ENCODE measurements around the gene ZNF746.
A peak's percentile ranks its signal among the peaks of the same experiment; 100 is the strongest.
"Not testable (repeated sequence)": the region's sequence is repeated elsewhere in the genome, so short reads cannot be mapped to it uniquely, and the experiment has no call there.

The ZNF746 gene

DNA sequence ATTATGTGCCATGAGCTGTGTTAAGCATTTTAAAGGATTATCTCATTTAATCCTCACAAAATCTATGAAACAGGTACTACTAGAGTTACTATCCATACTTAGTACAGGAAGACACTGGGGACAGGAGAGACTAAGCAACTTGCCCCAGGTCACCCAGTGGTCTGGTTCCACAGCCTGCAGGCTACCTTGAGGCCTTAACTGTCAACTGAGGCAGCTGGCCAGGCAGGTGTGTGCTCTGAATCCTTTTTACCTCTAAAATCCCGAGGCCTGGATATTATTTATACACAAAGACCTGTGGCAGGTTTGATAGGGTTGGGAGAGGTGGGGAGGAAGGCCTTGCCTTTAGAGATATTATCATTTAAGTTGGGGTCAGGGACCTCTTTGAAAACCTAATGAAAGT, 39.8 kb downstream of the ZNF746 start:
- no peak for DNase-seq

DNA sequence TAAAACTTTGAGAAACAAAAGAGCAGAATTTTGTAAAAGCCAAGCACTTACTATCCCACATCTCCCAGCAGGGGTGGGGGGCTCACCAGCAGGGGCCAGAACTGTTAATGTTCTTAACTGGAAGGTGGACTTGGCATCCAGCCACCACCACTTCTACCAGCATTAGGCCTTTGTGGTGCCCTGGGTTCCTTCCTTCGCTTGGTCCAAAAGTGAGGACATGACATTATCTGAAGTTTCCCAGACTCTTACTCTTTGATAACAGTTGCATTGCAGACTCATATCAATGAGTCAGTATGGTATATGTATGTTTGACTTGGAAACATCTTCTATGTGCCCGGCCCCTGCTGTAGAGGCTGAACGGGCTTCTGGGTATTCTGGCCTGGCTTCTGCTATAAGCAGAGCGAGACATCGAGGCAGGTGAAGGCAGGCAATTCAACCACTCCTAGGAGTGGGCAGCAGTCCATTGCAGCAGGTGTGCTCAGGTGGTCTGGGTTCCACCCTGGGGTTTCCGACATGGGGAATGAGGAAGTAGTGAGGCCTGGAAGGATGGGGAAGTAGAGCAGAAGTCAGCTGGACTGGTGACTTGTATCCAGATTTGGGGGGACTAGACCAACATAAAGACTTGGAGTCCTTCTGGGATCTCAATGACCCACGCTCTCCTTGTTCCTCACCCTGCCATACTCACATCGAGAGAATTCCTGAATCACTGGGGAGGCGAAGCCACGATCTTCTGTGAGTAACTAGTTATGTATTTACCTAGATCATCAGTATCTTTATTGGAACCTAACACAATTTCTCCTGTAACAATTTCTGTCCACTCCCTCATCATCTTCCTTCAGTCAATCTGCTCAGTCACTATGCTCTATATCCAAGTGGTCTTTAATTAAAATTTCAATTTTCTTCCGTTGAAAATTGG, 40.8 kb downstream of the ZNF746 start:
- DNase-seq: no peak

DNA sequence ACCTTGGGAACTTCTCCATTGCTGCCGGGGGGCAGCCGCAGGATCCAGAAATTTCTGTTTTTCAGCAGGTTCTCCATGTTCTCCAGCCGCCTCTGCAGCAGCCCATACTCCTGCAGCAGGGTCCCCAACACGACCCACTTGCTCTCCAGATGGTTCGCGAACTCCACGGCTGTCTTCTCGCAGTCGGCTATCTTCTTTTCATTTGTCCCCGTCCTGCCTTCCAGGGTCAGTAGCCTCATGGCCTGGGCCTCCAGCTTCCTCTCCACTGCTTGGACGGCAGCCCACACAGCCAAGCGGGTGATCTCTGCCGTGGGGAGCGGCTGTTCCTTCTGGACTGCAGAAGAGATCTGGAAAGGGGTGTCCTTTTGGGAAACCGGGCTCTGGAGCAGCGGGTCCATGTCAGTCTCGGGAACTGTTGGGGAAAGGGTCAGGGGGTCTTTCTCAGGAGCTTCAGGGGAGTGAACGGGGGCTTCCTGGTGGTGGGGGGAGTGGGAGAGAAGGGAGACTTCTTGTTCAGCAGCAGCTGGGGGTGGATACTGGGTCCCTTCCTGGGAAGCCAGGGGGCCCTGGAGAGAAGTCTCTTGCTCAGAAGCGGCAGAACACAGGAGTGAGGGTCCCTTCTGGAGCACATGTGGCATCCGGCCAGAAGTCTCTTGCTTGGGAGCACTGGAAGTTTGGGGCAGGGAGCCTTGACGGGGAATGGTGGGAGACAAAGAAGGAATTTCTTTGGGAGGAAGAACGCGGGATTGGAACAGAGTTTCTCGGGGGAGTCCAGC, 42.2 kb downstream of the ZNF746 start:
- no peak for DNase-seq

DNA sequence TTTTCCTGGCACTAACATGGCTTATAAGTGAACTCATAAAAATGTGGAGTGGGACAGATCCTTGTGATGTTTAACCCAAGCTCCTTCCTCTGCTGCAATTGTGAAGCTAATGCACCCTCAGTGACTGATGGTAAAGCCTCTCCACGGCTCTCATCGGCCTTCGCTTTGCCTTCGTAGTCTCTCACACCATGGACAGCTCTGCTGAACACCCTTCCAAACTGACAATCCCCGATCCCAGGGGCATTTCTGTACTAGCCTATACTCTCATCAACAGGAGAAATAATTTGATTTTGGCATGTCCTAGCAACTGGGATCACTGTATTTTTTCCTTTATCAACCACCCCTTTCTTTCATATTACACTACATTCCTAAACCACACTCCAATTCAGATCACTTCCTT, 42.9 kb downstream of the ZNF746 start:
- DNase-seq: no peak

DNA sequence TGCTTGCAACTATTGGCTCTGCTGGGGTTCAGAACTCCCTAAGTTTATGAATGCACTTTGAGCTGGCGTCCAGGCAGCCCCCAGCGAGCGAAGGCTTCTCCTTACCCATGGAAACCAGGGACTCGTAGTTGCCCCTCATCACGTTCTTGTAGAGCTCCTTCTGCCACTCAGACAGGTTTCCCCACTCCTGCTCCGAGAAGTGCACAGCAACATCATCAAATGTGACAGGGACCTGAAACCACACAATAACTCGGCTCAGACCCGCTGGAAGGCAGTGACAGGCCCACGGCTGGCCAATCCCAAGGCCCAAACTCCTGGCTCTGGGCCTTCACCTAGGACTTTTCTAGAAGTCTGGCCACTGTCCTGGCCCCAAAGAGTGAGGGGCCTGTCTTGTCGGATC, 43.6 kb downstream of the ZNF746 start:
- no peak for DNase-seq

DNA sequence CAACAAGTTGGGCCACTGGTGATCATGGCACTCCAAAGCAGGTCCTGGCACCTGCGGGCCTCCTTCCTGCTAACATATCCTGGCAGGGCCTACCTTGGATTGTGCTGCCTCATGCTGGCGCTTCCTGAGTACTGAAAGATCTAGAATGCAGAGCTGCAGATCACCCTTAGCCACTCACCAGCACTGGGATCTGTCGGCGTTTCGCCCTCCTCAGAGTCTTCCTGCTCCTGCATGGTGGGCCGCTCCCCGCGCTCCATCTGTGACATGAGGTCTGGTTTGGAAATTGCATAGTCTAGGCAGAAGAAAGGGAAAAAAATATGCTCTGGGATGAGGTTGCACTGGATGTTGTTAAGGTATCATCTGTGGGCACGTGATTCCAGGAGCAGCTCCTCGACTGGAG, 46.8 kb downstream of the ZNF746 start:
- DNase-seq: no peak

DNA sequence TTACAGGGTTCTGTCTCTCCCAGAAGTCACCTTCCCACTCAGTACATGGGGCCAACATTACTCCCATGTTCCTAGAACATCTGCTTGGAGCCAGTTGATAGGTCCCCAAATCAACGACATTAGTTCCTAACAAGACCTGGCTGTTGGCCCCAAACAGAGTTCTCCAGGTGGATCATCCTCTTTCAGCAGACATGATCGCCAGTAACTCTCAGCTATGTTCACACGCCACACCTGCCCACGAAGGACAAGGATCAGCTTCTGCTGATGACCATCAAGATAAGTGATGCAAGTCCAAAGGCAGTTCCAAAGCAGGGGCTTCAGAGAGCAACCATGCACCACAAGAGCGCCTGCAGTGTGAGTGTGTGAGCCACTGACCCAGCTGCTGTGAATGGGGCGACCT, 47.7 kb downstream of the ZNF746 start:
- DNase-seq: no peak

DNA sequence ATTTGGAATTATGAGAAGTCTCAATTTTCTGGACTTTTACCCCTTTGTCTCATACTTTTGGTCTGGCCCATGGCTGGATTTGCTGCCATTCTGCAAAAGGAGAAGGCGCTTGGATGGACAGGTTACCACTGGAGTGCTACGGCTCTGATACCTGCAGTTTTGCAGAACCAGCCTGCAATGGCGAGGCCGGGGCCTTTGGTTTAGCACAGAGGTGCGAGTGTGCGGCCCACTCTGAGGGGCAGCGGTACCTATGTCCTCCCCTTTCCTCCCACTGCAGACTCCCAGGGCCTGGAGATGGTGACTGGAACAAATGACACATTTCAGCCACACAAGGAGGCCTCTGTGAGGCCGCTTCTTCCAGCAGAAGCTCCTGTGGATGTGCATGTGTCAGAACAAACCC, 48.6 kb downstream of the ZNF746 start:
- DNase-seq: no peak

DNA sequence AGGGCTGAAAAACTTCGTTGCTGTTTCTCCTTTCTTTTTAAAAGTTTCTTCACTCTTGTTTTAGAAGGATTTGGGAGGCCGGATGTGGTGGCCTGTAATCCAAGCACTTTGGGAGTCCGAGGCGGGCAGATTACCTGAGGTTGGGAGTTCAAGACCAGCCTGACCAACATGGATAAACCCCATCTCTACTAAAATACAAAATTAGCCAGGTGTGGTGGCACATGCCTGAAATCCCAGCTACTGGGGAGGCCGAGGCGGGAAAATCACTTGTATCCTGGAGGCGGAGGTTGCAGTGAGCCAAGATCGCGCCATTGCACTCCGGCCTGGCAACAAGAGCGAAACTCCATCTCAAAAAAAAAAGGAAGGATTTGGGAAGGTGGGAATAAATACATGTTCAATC, 51.6 kb downstream of the ZNF746 start:
- not testable (repeated sequence) for DNase-seq

DNA sequence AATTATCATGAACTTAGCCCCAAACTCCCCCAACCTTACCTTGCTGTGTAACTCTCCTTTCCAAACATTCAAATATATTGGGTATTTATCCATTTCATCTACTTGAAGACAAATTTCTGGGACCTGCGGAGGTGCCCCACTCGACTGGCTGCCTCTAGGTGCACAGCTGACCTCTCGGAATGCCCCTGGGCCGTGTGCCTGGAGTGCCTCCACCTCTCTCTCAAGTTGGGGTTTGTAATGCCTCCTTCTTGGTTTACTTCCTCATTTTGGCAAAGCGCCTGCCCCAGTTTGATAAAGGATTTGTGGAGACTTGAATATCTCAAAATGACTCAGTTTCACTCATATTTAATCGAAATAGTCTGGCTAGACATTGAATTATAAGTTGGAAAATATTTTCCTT, 53.3 kb downstream of the ZNF746 start:
- DNase-seq: no peak

DNA sequence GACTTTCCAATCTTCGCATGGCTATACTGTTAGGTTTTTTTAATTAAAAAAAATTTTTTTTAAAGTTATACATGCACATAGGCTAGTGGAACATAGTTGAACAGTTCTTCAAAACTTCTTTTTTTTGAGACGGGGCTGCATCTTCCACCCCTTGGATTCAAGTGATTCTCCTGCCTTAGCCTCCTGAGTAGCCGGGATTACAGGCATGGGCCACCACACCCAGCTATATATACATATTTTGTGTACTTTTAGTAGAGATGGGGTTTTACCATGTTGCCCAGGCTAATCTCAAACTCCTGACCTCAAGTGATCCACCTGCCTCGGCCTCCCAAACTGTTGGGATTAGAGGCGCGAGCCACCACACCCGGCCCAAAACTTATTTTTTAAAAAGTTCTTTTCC, 54.1 kb downstream of the ZNF746 start:
- no peak for DNase-seq

DNA sequence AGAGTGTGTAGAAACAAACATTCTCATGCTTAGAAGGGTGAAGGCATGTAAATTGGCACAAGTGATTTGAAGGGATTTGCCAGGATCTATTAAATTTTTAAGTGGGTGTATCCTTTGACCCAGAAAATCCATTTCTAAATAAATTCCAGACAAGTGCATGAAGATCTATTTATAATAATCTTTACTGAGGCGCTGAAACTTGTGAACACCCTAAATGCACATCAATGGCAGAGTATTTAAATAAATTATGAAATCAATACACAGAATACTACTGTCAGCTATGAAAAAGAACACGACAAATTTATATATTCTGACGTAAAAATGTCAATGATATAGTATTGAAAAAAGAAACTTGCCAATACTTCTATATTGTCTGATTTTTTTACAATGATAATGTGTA, 54.7 kb downstream of the ZNF746 start:
- DNase-seq: no peak

DNA sequence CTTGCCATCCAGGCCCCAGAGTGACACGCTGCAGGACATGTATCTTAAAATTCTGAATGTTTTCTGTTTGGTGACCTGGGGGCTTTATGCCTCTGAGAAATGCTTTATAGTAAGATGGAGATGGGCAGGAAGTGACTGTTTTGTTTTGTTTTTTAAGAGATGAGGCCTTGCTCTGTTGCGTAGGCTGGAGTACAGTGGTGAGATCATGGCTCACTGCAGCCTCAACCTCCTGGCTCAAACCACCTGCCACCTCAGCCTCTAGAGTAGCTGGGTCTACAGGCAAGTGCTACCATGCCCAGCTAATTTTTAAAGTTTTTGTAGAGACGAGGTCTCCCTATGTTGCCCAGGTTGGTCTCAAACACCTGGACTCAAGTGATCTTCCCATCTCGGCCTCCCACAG, 57.4 kb downstream of the ZNF746 start:
- DNase-seq: peak in 1 of 2 donors; percentile 22

DNA sequence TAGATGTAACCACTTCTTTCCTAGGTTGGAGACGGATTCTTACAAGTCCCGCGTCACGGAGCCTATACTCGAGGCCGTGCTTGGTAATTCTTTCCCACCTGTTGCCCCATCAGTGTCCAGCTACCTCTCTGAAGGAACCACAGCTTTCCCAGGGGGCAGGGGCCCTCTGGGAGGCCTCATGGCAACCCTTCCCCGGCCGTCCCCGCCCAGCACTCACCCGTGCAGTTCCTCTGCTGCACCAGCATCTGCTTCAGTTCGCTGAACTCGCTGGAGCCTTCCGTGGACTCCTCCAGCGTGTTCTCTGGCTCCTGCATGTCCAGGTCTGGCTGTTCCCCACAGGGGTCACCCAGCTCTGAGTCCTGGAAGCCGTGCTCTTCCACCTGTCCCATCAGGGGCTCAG, 61.3 kb downstream of the ZNF746 start:
- no peak for DNase-seq

DNA sequence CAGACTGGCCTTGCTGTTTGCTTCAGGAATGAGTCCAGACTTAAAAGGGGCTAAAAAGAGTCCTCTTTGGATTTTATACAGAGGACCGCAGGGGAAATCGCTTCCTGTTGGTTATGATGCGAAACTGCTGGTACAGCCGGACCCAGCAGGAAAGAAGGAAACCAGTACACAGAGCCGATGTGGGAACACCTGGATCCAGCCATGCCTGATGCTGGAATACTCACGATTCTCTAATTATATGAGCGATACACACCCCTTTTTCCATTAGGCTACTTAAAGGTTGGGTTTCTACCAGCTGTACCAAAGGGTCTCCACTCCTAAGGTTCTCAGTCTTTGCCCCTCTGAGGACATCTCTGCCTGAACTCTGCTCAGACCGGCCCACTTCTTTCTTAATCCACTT, 64.5 kb downstream of the ZNF746 start:
- DNase-seq: no peak

DNA sequence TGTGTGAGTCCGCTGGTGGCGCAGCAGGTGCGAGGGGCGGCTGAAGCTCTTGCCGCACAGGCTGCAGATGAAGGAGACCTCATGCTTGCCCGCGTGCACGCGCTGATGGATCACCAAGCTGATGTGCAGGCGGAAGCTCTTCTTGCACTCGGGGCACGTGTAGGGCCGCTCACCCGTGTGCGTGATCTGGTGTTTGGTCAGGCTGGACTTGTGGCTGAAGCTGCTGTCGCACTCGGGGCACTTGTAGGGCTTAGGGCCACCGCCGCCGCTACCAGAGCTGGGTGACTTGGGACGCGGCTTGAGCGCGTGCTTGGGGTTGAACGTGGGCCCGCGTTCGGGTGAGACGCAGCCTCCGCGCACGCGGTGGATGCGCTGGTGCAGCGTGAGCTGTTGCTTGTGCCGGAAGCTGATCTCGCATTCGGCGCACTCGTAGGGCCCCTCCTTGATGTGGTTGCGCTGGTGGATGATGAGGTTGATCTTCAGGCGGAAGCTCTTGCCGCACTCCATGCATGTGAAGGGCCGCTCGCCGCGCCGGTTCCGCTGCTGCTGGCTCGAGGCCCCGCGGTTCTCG, 65.4 kb downstream of the ZNF746 start:
- no peak for DNase-seq

DNA sequence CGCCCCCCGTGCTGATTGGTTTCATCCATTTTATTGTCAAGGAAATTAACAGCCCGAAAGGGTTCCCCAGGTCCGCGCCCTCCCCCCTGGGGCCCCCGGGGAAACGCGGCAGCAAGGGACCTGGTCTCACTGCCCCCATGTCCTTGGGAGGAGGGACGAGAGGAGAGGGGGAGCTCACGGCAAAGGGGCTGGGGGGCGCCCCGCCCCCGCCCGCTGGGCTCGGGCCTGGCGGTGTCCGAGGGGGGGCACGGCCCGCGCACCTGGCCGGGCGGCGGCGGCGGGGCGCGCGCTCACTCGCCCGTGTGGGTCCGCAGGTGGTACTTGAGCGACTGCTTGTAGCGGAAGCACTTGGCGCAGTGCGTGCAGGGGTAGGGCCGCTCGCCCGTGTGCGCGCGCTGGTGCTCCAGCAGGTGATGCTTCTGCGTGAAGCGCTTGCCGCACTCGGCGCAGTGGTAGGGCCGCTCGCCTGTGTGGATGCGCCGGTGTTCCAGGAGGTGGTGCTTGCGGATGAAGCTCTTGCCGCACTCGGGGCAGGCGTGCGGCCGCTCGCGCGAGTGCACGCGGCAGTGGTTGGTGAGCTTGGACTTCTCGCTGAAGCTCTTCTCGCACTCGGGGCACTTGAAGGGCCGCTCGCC, 66.0 kb downstream of the ZNF746 start:
- no peak for DNase-seq

DNA sequence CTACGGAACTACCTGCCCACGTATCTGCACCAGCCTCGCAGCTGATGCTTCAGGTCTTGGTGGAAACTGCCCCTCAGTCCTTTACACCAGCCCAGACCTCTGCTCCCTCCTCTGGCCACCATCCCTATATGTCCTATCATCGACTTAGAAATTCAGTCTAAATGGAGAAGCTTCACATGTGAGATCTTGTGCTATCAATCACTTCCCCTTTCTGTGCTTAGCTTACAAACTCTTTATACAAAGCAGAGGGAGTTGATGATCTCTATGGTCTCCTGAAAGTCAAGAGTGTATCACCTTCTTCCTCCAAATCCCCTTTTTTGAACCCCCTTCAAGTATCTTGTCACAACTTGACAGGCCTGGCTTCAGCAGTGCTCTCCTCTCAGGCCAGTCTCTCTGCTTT, 67.4 kb downstream of the ZNF746 start:
- no peak for DNase-seq

DNA sequence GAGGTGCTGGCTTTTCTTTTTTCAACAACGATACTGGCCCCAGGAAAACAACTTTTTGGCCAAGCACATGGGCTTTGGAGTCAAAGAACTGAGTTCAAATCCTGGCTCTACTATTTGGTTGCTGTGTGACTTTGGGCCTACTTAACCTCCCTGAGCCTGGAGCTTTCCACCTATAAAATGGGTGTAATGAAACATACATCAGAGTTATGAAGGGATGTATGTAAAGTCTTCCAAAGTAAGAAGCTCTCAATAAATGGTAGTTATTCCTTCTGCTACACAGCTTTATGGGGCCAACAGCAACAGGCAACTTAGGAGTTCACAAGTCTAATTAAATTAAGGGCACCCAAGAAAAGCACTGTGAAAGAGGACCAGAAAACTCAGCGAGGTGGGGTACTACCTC, 69.7 kb downstream of the ZNF746 start:
- DNase-seq: no peak

DNA sequence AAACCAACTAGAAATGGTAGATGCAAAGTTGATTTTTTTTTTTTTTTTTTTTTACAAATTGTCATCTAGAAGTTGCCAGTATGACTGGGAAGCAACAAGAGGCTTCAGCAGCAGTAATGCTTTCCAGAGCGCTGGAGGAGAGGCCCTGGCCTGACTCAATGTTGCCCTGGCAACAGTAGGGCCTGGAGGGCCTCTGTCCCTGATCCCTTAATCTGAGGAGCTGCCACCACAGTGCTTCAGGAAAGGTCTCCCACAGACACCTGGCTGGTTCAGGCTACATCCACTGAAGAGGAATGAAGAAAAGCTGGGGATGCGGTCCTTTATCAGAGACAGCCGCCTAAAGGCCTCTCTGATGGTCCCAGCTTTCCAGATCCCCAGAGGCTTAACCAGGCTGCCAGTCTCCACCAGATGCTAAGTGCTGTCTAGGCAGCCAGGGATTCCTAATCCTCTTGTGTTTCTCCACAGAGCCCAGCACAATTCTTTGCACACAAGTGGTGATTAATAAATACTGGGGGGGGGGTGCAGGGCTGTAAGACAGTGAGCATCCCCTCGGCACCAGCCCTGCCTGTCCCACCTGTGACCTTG, 70.4 kb downstream of the ZNF746 start:
- DNase-seq: no peak

DNA sequence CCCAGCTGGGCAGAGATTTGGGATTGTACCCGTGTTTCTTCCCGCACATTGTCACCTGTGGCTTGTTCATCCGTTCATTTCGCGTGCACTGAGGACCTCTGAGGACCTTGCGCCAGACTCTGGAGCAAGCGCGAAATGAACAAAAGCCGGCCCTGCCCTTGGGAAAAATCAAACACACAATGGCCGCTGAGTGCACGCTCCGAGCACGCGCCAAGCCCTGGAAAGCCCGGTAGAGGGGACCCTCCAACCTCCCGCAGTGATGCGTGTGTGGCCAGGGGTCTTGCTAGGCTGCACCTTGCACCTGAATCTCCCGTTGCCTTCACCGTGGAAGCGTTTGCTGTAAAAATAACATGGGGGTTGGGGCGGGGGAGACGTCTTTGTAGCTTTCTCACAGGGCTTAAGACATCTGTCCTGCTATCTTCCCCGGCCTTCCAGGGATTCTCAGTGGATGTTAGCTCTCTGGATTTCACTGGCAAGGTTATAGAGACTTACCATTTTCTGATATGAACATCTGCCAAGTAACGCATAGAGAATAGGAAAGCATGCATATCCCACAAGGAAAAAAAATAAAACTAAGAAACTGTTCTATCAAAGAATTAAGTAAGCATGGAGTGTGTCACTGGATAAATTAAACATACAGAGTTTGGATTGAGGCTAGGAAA, 74.0 kb downstream of the ZNF746 start:
- DNase-seq: no peak

DNA sequence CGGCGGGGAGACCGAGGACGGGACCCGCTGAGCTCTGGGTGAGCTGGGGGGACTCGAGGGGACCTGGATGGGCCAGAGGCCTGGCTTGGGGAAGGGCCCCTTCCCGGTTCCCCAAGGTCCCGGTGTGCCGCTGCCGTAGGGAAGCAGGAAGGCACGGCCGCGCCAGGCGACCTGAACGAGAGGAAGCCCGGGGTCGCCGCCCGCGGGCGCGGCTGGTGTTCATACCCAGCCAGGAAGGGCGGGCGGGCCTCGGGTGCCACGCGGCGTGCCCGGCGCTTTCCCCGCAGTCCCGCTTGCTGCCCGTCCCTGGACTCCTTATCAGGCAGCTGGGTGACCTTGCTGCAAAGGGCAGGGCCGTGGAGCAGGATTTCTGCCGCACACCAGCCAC, 74.7 kb downstream of the ZNF746 start:
- DNase-seq: no peak

Data from CD4-positive, alpha-beta T cell treated with Interferon alpha-2 for 1 hour (primary cell).